HG03521 (cell line): ENCODE results near the gene HIP1R.

Experiments used
- ATAC-seq: cut with Tn5 transposase; IDR thresholded peaks from one replicate; pipeline ENCODE4 v1.9.1; 2021; ENCODE audit warnings: mild to moderate bottlenecking, moderate library complexity; ENCODE audit not compliant: unreplicated experiment

HIP1R gene

GRCh38 chr12:122827258-122827657 lies 8.0 kb upstream of the HIP1R start:
- ATAC-seq, result no peak

DNA sequence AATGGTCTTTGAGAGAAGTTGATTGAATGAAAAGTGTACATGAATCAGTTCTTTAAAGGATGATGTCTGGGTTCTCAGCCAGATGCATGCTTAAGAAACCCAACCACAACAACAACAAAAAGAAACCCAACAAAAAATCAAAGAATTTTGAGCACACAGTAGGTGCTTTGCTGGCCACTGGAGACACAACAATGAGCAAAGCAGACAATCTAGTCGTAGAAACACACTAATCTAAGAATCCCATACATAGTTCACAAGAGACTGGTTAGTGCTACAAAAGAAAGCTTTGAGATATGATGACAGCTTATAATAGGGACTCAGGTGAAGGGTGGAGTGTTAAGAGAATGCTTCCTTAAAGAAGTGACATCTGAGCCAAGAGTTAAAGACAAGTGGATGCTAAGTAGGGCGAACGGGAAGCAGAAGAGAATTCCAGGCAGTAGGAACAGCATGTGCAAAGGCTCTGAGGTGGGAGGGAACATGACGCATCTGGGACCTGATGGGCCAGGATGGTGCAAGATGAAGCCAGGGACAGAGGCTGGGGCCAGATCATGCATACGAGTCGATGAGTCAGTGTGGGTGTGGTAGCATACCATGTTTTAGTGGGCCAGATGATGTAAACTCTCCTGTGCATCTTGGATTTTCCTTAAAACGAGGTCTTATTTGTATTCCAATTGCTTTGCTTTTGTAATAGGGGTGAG lies 4.6 kb upstream of the HIP1R start:
- ATAC-seq, result no peak

- ATAC-seq, result no peak
These were observed 945 bp upstream of the HIP1R start for GRCh38 chr12:122834104-122834920.

DNA sequence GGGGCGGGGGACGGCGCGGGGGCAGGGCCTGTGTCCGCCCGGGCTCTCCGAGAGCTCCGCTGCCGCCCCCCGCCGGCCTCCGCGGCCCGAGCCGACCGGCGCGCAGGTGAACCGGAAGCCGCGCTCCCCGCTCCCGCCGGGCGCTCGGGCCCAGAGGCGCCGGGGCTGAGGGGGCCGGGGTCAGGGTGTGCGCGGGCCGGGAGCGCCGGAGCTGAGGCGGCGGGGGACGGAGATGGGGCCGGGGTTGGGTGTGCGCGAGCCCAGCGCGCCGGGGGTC lies 431 bp downstream of the HIP1R start:
- ATAC-seq, result no peak

- ATAC-seq, result no peak
These were observed 1.0 kb downstream of the HIP1R start for GRCh38 chr12:122836027-122836921.

DNA sequence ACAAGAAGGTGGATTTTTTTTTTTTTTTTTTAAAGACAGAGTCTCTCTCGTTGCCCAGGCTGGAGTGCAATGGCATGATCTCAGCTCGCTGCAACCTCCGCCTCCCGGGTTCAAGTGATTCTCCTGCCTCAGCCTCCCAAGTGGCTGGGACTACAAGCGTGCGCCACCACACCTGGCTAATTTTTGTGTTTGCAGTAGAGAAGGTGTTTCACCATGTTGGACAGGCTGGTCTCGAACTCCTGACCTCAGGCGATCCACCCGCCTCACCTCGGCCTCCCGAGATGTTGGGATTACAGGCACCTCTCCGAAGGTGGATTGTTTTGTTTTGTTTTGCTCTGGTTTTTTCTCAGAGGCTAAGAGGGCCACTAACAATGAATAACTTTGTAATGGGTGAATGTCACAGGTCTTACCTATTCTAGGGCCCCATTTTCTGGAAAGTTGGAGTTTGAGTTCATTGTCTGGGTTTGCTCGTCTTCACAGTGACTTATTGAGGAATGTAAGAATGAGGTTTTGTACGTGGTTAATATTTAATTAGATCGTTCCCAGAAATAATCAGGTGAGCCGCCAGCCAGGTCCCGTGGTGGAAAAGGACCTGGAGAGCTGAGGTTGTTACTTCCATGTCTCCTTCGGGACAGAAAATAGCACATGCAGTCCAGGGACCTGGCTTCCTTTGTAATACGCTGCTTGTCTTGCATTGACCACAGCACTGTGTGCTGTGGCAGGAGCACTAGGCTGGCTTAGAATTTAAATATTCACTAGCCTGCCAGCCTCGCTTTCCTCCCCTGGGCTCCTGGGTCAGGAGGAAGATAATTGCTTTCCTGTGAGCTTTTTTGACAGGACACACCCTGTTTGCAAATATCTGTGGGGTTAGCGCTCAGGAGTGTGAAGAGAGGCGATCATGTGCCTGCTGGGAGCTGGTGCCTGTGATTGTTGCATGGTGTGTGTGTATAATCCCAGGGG lies 2.3 kb downstream of the HIP1R start:
- ATAC-seq, result no peak

GRCh38 chr12:122838841-122839240 lies 3.6 kb downstream of the HIP1R start:
- no peak for ATAC-seq

GRCh38 chr12:122839907-122840554 lies 4.8 kb downstream of the HIP1R start:
- no peak for ATAC-seq

DNA sequence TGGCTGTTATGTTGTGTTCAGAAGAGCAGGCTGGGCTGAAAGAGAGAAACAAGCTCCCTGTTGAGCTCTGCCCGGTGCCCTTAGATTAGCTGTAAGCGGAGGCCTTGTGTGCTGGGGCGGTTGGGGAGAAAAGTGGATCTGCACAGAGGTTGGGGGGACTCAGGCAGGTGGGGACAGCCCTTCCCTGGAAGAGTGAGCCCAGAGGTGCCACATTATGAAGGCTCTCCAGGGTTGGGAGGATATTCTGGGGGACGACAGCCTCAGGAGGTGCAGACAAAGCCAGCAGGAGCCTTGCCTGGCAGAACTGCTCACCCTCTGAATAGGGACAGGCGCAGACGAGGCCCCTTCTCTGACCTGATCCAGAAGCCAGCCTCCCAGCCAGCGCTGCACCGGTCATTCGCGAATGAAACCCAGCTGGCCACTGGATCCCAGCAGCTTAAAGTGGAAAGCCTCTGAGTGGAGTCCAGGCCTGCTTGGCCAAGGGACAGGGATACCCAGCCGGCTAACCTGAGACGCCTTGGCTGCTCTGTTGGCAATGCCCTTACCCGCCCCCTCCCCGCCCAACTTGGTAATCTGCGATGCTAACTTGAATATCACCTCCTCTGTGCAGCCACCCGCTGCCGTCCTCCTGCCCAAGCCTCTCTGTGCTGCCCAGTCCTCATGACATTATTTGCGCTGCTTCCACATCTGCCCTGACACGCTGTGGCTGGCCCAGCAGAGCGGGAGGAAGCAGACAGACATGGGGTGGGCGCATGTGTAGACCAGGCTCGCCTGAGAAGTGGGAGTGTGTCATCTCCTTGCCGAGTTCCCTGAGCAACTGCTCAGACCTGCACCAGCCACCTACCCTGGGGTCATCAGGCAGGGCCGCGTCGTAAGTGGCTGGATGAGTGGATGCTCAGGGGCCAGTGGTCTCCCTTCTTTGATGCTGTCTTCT lies 5.6 kb downstream of the HIP1R start:
- ATAC-seq, result no peak

DNA sequence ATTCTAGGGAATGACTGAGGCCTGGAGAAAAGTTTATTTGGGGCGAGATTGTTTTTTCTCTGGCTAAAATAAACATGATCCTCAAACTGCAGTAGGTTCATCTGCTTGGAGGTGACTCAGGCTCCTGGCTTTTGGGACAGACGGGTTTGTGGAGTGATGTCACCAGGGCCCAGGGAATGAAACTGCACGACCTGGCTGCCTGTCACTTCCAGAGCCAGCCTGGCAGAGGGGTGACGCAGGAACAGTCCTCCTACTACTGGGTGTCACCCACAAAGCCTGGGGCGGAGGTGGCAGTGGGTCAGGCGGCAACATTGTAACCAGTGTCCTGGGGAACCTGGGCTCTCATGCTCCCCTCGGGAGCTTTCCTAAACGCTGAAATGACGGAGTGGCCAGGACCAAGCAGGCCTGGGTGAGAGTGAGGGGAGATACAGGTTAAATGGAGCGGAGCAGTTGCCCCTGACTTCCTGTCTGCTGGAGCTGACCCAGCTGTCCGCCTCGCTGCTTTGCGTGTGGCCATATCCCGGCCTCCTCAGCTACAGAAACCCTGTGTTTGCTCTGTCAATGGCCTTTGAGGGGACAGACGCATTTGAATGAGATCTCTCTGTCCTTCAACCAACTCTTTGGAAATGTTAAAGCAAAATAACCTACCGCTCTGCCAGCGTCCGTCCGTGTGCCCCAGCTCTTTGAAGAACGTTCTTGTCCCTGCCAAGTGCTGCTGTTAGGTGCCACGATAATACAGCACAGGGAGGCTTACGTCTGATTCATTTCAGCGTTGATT lies 6.5 kb downstream of the HIP1R start:
- no peak for ATAC-seq

DNA sequence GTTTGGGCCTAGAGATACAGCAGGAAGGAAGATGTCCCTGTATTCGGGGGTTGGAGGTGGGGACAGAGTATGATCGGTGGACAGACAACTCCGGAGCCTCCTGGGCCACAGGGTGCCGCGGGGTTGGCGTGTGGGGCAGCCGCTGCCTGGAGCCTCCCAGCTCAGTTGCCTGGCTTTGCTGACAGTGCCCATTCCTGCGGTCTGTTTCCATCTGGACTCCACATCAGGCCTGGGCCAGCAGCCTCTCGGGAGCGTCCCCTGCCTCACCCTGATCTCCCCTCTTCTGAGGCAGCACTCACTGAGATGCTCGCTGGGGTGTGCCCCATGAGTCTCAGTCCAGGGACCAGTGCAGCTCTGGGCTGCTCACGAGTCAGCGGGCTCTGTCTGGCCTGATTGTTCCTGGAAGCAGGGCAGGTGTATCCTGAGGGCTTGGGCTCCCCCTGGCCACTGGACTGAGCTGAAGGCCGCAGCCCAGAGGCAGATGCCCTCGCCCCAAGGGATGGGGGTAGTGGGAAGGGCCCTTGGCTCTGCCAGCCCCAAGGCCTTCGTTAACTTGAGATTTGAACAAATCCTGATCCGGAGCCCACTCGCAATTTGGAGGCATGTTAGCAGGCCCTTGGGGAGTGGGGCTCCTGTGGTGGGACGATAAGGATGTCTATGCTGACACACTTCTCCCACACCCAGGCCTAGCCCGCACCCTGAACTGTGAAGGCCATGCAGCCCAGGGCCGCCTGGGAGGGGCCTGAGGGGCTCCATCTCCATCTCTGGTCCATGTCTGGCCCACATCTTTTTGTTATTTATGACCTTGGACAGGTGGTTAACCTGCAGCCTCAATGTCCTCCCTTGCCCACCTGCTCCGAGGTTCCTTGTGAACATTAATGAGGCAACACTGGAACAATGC lies 7.5 kb downstream of the HIP1R start:
- no peak for ATAC-seq

DNA sequence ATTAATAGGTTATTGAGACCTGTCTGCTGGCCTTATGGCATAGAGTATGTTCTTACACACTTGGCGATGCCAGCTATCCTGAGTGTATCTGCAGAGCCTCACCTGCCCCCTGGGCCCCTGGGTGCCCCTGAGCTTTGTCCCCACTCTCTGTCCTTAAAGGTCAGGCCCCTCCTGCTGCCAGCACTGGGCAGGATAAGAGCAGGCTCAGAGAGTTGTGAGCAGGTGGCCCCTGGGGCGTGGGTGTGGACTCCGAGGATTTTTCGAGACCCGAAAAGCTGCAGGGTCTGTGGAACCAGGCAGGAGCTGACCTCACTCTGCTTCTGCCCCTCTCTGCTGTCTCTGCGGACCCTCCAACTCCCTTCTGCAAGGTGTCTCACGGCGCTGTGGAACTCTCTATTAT lies 8.2 kb downstream of the HIP1R start:
- no peak for ATAC-seq

DNA sequence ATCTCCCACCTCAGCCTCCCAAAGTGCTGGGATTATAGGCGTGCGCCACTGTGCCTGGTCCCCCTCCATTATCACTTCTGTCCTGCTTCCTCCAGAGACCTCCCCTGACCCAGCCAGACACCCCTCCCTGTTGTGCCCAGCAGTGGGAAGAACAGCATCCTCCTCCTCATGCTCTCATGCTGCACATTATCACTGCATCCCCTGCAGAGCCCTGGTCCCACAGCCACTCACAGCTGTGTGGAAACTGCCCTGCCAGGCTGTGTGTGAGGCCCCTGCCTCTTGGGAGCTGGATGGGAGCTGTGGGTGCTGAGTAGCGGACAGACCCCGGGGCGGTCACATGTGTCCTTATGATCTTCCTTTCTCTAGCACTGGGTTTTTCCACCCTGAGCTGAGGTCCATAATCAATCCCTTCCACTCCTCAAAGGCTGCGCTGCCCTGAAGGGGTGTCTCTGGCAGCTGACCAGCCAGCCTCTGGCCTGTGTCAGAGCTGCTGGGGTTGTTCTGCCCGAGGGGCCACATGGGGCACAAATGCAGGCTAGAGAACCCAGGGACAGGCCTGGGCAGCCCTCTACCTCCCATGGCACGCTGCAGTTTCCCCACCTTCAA lies 9.2 kb downstream of the HIP1R start:
- no peak for ATAC-seq

DNA sequence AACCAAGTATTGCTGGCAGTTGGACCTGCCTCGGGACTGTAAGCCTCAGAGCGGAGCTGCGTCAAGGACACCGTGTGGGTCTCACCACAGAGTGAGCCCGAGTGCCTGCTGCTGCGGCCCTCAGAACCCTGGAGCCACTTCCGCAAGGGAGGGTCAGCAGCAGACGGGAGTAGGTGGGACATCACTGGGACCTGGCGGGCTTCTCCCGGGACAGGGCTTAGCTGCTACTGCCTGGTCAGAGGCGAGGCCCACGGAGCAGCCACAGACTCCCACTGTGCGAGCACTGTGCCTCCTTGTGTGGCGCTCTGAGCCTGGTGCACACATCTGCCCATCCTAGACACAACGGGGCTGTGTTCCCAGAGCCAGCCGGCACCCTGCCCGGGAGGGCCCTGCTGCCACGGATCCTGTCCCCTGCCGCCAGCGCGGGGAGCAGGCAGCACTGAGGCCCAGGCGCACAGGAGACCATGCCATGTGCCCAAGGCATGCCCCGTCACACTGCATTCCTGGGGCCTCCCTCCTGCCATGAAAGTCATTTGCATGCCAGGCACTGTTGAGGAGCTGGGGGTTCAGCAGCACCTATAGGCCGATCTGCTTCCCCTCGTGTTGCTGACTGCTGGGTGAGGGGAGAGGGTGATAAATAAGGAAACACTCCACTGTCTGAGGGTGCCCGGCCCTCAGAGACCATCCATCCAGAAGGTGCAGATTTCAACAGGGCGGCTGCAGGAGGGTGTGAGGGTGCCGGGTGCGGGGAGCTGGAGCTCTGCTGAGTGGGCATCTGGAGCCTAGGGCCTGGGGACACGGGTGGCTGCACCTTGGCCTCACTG lies 10.0 kb downstream of the HIP1R start:
- no peak for ATAC-seq

- no peak for ATAC-seq
These were observed 10.8 kb downstream of the HIP1R start for GRCh38 chr12:122845865-122846621.
